Measurements from ENCODE around the gene DYRK3.
A peak's percentile ranks its signal among the peaks of the same experiment; 100 is the strongest.

The DYRK3 gene

GRCh38 chr1:206635080-206635977 lies at the start of gene DYRK3:
DYRK3 (plus strand) TSS chr1:206635536; CDS start chr1:206635704, 168 bp downstream.
- peak; percentile 96 for DNase-seq (ENCODE audit: low read depth)
- TF ChIP-seq CTCF (IDR thresholded peaks at IDR 0.05; ENCODE audit: insufficient read depth, low read depth, low read length, missing control alignments): no peak
- peak within 1 kb of the TSS; percentile 70 for H3K4me3 ChIP-seq (ENCODE audit: low read length)

DNA sequence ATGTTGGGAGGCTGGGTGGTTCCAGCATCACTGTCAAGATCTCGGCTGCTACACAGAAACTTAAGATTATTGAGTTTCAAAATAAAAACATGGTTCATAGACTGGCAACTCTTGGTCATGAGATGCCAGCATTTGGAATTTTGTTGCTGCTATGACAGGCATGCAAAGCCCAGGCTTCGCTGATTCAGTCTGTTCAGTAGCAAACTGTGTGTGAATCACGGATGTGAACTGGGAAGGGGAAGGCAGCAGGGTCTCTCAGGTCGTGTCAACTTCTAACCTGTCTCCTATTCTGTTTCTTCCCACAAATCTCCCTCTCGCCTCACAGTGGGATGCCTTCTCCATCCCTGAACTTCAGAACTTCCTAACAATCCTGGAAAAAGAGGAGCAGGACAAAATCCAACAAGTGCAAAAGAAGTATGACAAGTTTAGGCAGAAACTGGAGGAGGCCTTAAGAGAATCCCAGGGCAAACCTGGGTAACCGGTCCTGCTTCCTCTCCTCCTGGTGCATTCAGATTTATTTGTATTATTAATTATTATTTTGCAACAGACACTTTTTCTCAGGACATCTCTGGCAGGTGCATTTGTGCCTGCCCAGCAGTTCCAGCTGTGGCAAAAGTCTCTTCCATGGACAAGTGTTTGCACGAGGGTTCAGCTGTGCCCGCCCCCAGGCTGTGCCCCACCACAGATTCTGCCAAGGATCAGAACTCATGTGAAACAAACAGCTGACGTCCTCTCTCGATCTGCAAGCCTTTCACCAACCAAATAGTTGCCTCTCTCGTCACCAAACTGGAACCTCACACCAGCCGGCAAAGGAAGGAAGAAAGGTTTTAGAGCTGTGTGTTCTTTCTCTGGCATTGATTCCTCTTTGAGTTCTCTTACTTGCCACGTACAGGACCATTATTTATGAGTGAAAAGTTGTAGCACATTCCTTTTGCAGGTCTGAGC lies 48.6 kb upstream of the DYRK3 start:
- DNase-seq (ENCODE audit: low read depth): peak; percentile 94
- TF ChIP-seq CTCF (IDR thresholded peaks at IDR 0.05; ENCODE audit: insufficient read depth, low read depth, low read length, missing control alignments): no peak
- H3K4me3 ChIP-seq (ENCODE audit: low read length): no peak overlapping the region

DNA sequence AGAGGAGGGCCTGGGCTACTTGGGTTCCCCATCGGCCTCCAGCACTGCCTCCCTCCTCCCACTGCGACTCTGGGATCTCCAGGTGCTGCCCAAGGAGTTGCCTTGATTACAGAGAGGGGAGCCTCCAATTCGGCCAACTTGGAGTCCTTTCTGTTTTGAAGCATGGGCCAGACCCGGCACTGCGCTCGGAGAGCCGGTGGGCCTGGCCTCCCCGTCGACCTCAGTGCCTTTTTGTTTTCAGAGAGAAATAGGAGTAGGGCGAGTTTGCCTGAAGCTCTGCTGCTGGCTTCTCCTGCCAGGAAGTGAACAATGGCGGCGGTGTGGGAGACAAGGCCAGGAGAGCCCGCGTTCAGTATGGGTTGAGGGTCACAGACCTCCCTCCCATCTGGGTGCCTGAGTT lies 47.4 kb upstream of the DYRK3 start:
- TF ChIP-seq CTCF (IDR thresholded peaks at IDR 0.05; ENCODE audit: insufficient read depth, low read depth, low read length, missing control alignments): no peak
- no peak for DNase-seq (ENCODE audit: low read depth)
- H3K4me3 ChIP-seq (ENCODE audit: low read length): no peak overlapping the region

DNA sequence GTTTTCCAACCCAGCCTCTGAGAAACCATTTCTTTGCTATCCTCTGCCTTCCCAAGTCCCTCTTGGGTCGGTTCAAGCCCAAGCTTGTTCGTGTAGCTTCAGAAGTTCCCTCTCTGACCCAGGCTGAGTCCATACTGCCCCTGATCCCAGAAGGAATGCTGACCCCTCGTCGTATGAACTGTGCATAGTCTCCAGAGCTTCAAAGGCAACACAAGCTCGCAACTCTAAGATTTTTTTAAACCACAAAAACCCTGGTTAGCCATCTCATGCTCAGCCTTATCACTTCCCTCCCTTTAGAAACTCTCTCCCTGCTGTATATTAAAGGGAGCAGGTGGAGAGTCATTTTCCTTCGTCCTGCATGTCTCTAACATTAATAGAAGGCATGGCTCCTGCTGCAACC lies 46.8 kb upstream of the DYRK3 start:
- DNase-seq (ENCODE audit: low read depth): no peak
- no peak overlapping the region for H3K4me3 ChIP-seq (ENCODE audit: low read length)
- TF ChIP-seq CTCF (IDR thresholded peaks at IDR 0.05; ENCODE audit: insufficient read depth, low read depth, low read length, missing control alignments): no peak

DNA sequence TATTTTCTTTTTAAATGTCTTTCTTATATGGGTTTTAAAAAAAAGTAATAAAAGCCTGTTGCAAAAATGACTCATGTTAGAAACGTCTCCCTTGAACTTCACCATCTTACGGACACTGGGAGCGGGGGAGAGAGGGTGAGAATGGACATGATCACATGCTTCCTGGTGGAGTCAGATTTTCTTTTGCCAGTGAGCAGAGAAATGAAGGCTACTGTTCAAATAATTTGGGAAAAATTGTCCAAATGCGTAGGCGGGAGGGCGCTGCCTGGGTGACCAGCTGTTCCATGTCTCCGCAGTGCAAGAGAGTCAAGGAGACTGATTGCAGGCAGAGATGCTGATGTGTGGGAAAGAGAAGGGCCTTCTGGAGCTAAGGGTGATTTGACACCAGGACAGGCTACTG lies 46.1 kb upstream of the DYRK3 start:
- no peak overlapping the region for H3K4me3 ChIP-seq (ENCODE audit: low read length)
- no peak for TF ChIP-seq CTCF (IDR thresholded peaks at IDR 0.05; ENCODE audit: insufficient read depth, low read depth, low read length, missing control alignments)
- DNase-seq (ENCODE audit: low read depth): peak; percentile 72

GRCh38 chr1:206590025-206590758 lies 45.1 kb upstream of the DYRK3 start:
- TF ChIP-seq CTCF (IDR thresholded peaks at IDR 0.05; ENCODE audit: insufficient read depth, low read depth, low read length, missing control alignments): peak; percentile 50
- DNase-seq (ENCODE audit: low read depth): peak; percentile 96
- H3K4me3 ChIP-seq (ENCODE audit: low read length): no peak overlapping the region

Data from epithelial cell of esophagus (primary cell).